ENCODE measurements around the gene CNIH1. TPM values are rescaled to one million over a fixed set of nuclear protein-coding genes. Genes with fewer than 3 reads are reported as not detected.

CNIH1 gene
- total and polyA plus RNA-seq, 2 of the 13 experiments (the other 11 are each of a cell fraction or from before 2014, with no cell fraction given) = 166 to 421 TPM

DNA sequence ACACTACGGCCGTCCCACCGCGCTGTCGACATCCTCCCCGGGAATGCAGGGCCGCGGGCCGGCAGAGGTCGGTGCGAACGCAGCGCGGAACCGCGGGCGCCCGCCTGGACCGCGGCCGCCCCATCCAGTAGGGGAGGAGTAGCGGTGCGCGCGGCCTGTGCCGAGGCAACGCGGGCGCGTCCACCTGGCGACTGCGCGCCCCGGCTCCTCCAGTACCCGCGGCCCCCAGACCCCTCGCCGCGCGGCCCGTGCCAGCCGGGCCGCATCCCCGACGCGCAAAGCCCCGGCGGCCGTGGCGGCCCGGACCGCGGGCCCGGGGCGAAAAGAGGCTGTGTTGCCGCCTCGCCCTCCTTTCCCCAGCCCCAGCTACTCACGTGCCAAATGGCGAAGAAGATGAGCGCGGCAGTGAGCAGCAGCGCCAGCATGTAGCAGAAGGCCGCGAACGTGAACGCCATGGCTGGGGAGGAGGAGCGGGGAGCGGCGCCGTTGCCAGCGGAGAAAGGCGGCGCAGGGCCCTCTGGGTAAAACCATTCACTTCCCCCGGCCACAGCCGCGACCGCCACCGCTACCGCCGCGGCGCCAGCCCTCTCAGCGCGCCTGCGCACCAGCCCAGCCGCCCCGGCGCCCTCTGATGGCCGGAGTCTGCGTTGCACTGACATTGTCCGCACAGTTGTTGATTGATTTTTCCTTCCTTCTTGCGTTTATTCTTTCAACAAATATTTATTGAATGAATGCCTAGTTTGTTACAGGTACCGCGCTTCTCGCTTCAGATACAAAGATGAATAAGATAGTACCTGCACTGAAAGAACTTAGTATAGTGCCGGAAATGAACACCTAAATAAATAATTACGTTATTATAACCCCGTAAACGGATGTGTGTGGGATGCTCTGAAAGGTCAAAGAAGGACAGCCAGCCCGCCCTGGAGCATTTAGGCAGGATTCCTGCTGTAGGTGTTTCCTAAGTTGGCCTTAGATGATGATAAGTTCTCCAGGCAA is at the start of gene CNIH1 (continued):
- no peak for TF ChIP-seq NCOA5 (CRISPR knock-in tag; IDR thresholded peaks at IDR 0.05)
- TF ChIP-seq, protein P1, sequence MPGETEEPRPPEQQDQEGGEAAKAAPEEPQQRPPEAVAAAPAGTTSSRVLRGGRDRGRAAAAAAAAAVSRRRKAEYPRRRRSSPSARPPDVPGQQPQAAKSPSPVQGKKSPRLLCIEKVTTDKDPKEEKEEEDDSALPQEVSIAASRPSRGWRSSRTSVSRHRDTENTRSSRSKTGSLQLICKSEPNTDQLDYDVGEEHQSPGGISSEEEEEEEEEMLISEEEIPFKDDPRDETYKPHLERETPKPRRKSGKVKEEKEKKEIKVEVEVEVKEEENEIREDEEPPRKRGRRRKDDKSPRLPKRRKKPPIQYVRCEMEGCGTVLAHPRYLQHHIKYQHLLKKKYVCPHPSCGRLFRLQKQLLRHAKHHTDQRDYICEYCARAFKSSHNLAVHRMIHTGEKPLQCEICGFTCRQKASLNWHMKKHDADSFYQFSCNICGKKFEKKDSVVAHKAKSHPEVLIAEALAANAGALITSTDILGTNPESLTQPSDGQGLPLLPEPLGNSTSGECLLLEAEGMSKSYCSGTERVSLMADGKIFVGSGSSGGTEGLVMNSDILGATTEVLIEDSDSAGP (CRISPR knock-in tag; IDR thresholded peaks at IDR 0.05; ENCODE audit: borderline replicate concordance) = no peak; the same call in none of the 2 replicates
- no peak for TF ChIP-seq TAF15 (IDR thresholded peaks at IDR 0.05; ENCODE audit: low read depth, low read length, poor library complexity, severe bottlenecking)
- TF ChIP-seq RAD51 (IDR thresholded peaks at IDR 0.05; ENCODE audit: borderline replicate concordance) = no peak
- peak; percentile 75; the same call in 1 of the 2 replicates for TF ChIP-seq ZNF589 (CRISPR knock-in tag; conservative IDR thresholded peaks at IDR 0.05)
- TF ChIP-seq SNAPC2 (CRISPR knock-in tag; IDR thresholded peaks at IDR 0.05) = no peak
- TF ChIP-seq MTA3 (CRISPR knock-in tag; IDR thresholded peaks at IDR 0.05) = no peak
- TF ChIP-seq, protein P2, sequence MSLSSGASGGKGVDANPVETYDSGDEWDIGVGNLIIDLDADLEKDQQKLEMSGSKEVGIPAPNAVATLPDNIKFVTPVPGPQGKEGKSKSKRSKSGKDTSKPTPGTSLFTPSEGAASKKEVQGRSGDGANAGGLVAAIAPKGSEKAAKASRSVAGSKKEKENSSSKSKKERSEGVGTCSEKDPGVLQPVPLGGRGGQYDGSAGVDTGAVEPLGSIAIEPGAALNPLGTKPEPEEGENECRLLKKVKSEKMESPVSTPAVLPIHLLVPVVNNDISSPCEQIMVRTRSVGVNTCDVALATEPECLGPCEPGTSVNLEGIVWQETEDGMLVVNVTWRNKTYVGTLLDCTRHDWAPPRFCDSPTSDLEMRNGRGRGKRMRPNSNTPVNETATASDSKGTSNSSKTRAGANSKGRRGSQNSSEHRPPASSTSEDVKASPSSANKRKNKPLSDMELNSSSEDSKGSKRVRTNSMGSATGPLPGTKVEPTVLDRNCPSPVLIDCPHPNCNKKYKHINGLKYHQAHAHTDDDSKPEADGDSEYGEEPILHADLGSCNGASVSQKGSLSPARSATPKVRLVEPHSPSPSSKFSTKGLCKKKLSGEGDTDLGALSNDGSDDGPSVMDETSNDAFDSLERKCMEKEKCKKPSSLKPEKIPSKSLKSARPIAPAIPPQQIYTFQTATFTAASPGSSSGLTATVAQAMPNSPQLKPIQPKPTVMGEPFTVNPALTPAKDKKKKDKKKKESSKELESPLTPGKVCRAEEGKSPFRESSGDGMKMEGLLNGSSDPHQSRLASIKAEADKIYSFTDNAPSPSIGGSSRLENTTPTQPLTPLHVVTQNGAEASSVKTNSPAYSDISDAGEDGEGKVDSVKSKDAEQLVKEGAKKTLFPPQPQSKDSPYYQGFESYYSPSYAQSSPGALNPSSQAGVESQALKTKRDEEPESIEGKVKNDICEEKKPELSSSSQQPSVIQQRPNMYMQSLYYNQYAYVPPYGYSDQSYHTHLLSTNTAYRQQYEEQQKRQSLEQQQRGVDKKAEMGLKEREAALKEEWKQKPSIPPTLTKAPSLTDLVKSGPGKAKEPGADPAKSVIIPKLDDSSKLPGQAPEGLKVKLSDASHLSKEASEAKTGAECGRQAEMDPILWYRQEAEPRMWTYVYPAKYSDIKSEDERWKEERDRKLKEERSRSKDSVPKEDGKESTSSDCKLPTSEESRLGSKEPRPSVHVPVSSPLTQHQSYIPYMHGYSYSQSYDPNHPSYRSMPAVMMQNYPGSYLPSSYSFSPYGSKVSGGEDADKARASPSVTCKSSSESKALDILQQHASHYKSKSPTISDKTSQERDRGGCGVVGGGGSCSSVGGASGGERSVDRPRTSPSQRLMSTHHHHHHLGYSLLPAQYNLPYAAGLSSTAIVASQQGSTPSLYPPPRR (CRISPR knock-in tag; IDR thresholded peaks at IDR 0.05; ENCODE audit: borderline replicate concordance) = peak; percentile 35; the same call in 1 of the 2 replicates
- no peak; the same call in 1 of the 2 replicates for TF ChIP-seq HNF4A (CRISPR knock-in tag; IDR thresholded peaks at IDR 0.05)
- TF ChIP-seq HOXD1 (CRISPR knock-in tag; IDR thresholded peaks at IDR 0.05) = no peak; the same call in 1 of the 2 replicates
- TF ChIP-seq MAFF (IDR thresholded peaks at IDR 0.05; ENCODE audit: low read depth, low read length) = no peak
- no peak for TF ChIP-seq ZNF10 (CRISPR knock-in tag; IDR thresholded peaks at IDR 0.05; ENCODE audit: borderline replicate concordance, low read depth)
- TF ChIP-seq BCL6 (CRISPR knock-in tag; IDR thresholded peaks at IDR 0.05) = 0 out of 2 replicates have a peak, but pooled peaks have one; percentile 50
- TF ChIP-seq RFX3 (CRISPR knock-in tag; IDR thresholded peaks at IDR 0.05) = no peak
- no peak for TF ChIP-seq NFIC (IDR thresholded peaks at IDR 0.05; ENCODE audit: low read length)
- TF ChIP-seq FLYWCH1 (CRISPR knock-in tag; IDR thresholded peaks at IDR 0.05) = no peak
- TF ChIP-seq, protein P3, sequence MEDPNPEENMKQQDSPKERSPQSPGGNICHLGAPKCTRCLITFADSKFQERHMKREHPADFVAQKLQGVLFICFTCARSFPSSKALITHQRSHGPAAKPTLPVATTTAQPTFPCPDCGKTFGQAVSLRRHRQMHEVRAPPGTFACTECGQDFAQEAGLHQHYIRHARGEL (CRISPR knock-in tag; IDR thresholded peaks at IDR 0.05) = no peak
- TF ChIP-seq, protein P4, sequence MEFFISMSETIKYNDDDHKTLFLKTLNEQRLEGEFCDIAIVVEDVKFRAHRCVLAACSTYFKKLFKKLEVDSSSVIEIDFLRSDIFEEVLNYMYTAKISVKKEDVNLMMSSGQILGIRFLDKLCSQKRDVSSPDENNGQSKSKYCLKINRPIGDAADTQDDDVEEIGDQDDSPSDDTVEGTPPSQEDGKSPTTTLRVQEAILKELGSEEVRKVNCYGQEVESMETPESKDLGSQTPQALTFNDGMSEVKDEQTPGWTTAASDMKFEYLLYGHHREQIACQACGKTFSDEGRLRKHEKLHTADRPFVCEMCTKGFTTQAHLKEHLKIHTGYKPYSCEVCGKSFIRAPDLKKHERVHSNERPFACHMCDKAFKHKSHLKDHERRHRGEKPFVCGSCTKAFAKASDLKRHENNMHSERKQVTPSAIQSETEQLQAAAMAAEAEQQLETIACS (CRISPR knock-in tag; IDR thresholded peaks at IDR 0.05) = peak; percentile 91
- TF ChIP-seq ARID2 (CRISPR knock-in tag; IDR thresholded peaks at IDR 0.05; ENCODE audit: borderline replicate concordance) = no peak
- TF ChIP-seq SAFB2 (CRISPR knock-in tag; IDR thresholded peaks at IDR 0.05; ENCODE audit: borderline replicate concordance, low read depth) = peak; percentile 94; the same call in 1 of the 2 replicates
- TF ChIP-seq TAF1 (CRISPR knock-in tag; IDR thresholded peaks at IDR 0.05) = peak; percentile 86
- 0 out of 2 replicates have a peak, but pooled peaks have one; percentile 15 for TF ChIP-seq RARA (CRISPR knock-in tag; IDR thresholded peaks at IDR 0.05)

Measured in HepG2 (cell line).